AG08395 (cell line): ENCODE results near the gene GXYLT1.
A peak's percentile ranks its signal among the peaks of the same experiment; 100 is the strongest.
"Not testable (repeated sequence)": the region's sequence is repeated elsewhere in the genome, so short reads cannot be mapped to it uniquely, and the experiment has no call there.

Experiments used
- DNase-seq: peaks from one replicate; pipeline ENCODE4 v3.0.0; 2012; ENCODE audit warnings: mixed read lengths, low spot score

The GXYLT1 gene

DNA sequence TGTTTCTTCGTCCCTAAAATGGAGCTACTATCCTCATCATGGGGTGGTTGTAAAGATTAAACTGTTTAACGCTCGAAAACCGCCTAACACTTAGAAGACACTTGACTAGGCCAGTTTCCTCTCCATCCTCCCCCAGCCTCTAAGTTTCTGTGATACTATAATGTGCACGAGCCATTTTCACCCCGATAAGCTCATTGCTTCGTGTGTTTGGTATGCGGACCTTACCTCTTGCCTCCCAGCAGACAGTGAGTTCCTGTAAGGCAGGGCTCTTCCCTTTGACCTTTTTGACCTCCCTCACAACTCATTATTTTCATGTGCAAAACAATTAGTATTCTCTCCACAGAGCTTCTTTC is 499 bp upstream of the GXYLT1 start:
- DNase-seq, result no peak

DNA sequence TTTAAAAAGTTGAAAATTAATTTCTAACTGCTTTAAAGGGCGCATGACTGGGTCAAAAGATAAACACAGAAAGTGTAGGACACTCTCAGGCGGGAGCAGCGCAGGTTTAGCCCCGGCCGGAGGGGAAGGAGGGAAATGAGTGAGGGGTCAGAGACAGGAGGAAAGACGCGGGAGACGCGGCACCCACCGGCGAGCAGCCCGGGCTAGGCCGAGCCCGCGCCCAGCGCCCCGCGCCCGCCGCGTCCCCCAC is 591 bp downstream of the GXYLT1 start:
- no peak for DNase-seq

DNA sequence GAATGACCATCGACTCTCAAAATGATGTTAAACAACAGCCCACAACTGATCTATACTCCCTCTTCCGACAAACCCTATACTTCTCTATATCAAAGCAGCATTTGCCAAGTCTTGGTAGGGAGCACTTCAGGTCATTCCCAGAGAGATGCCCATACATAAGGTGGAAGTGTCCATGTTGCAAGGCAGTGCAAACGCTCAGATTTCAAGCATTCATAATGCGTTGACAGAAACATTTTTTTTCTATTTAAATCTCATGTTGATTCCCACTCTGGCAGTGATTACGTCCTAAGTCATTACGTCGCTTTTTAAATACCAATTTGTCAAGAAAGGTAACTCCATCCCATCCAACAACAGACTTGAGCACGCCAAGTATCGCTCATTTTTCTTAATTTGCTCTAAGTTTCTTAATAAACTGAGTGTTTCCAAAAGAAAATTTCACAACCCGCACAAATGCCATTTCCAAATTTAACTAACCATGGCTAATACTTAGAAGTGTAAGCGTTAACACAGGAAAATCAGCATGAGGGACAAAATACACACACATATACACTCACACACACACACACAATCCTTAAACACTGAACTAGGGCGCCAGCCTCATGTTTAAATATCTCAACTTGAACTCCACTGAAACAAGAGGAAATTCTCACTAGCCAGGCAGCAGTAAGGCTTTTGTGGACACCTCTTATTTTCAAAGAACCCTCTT is 1.1 kb downstream of the GXYLT1 start:
- no peak for DNase-seq

DNA sequence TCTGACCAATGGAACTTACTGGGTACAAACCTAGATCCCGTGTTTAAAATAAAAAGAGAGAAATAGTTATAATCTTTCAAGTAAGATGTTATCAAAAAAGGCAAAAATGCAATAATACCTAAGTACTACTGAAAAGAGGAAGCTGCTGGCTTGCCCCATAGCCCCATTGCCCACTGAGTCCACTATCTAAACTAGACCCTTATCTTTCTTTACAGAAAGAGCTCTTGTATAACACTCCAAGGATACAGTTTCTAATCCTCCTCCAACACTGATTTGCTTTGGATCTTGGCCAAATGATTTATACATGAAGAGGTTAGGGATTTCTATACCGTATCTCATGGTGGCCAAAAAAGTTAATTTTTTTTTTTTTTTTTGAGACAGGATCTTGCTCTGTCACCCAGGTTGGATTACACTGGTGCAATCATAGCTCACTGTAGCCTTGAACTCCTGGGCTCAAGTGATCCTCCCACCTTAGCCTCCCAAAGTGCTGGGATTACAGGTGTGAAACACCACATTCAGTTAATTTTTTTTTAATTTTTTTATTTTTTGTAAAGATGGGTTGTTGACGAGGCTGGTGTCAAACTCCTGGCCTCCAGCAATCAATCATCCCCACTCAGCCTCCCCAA is 2.6 kb downstream of the GXYLT1 start:
- no peak for DNase-seq

DNA sequence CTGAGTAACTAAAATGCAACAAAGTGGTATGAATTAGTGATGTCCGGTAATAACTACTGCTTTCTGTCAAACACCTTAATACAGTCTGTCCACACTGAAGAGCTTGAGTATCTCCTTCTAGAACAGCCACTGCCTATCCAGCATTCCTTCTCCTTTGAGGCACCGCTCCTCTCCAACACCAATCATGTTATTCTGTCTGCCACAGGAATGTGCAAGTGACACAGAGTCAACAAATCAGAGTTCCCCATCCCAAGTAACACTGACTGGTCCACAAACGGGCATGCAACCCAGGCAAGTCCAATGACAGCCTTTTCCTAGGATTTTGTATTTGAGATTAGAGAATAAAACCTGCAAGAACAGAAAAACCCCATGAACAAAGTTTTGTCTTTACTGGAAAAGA is 3.8 kb downstream of the GXYLT1 start:
- peak; percentile 64 for DNase-seq

DNA sequence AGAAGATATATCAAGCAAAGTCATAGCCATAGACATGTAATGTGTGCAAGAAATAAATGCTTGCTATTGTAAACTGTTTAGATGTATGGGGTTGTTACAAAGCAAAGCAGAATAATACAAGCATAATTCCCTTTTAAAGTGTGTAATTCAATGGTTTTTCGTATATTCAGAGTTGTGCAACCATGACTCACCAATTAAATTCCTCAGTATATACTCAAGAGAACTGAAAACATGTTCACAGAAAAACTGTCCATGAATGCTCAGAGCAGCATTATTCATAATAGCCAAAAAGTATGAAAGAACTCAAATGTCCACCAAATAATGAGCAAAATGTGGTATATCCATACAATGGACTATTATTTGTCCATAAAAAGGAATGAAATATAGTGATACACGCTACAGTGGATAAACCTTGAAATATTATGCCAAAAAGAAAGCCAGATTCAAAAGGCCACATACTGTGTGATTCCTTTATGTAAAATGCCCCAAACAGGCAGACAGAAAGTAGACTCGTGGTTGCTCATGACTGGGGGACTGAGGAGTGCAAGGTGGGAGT is 9.3 kb downstream of the GXYLT1 start:
- peak; percentile 22 for DNase-seq

DNA sequence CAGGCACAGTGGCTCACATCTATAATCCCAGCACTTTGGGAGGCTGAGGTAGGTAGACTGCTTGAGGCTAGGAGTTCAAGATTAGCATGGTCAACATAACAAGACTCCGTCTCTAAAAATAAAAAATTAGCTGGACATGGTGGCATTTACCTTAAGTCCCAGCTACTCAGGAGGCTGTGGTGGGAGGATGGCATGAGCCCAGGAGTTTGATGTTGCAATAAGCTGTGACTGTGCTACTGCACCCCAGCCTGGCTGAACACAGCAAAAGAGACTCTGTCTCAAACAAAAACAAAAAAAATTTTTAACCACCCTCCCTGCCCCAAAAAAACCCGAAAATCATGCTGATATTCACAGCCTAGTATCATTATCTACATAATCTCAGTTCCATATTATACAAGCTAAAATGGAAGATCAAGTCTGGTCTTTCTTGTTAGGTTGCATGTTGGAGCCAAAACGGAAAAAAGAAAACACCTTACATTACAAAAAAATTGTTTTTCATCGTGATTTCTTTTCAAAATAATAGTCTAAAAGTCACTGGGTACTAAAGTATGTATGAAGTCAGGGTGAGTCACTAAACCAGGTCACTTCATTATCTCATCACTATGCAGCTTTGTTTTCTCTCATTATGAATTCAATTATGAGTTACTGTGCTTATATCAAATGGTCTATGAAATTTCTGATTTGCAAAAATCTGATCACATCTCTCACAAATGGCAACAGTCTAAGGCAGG is 13.8 kb downstream of the GXYLT1 start:
- DNase-seq, result peak; percentile 47

DNA sequence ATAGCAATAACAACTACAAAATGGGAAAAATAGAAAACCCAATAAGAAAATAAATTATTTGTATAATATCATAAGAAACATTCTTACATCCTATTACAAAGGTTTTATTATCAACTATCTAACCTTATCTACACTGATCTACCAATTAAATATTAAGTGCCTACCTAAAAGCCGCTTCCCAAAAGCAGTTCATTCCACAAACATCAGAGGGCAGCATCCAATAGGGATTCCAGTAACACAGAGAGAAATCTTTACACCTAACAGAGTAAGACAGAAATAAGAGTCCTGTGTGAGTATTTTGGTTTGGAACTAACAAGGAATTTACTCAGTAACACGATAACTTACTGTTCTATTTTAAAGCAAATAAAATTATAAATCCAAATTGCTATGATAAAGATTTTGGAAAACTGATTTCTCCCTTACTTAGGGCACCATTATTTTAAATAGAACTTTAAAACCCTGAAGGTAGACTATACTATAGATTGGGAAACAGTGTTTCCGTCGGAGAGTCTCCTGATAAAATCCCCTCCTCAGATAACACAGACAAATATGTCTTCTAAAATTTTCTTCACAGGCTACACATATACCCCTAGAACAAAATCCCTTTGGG is 15.0 kb downstream of the GXYLT1 start:
- DNase-seq, result peak; percentile 68

DNA sequence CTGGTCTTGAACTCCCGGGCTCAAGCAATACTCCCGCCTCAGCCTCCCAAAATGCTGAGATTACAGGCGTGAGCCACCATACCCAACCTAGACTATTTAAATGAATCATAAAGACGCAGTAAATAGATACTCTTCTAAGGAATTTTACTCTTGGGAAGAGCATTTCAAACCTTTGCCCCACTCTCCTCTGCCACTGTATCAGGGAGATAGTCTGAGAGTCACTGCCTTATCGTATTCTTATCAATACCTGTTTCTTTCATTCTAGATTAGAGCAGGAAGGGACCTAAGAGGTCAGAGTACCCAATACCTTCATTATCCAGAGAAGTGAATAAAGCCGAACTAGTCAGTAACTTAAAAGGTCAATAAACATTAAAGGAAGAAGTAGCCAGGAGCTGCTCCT is 15.8 kb downstream of the GXYLT1 start:
- no peak for DNase-seq

DNA sequence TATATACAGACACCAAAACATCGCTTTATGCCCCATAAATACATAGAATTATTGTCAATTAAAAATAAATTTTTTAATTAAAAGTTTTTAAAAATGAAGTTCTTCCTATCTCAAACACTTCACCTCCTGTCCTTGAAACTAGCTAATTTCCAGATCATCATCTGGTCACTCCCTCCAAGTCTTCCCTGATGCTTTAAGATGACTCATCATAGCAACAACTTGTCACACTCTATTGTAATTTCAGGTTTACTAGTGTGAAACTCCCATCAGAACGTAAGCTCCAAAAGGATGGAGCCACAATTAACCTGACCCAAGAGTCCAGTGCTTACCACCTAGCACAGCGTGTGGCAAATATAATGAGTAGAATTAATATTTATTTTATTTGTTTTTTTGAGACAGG is 16.3 kb downstream of the GXYLT1 start:
- DNase-seq, result peak; percentile 36

DNA sequence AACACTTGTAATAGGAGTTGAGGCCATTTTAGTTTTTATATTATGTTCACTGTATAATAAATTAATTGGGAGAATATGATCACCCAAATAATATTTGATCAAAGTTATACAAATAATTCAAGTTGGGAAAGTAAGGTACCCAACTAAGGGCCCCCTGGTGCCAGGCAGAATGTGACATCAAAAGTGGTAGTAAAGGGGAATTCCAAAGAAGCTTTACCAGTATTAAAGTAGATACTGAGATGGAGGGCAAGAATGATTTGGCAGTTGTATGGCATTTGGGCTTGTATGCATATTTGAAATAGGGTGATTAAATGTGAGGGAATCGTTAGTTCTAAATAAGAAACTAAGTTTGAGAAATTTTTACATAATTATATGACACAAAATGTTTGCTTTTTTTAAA is 17.7 kb downstream of the GXYLT1 start:
- no peak for DNase-seq

DNA sequence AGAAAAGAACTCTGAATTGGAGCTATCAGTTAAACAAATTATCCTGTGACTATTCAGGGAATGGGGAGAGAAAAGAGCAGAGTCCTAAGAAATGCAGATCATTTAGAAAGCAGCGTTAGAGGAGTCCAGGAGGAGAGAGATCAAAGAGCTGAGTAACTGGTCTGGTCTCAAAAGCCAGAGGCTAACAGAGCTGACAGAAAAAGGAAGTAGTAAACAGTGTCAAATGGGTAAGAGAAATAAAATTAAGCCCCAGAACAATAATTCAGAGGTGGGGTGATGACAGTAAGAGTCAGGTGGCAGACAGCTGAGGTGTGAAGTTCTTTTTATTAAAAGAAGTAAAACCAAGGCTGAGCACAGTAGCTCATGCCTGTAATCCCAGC is 19.3 kb downstream of the GXYLT1 start:
- no peak for DNase-seq

DNA sequence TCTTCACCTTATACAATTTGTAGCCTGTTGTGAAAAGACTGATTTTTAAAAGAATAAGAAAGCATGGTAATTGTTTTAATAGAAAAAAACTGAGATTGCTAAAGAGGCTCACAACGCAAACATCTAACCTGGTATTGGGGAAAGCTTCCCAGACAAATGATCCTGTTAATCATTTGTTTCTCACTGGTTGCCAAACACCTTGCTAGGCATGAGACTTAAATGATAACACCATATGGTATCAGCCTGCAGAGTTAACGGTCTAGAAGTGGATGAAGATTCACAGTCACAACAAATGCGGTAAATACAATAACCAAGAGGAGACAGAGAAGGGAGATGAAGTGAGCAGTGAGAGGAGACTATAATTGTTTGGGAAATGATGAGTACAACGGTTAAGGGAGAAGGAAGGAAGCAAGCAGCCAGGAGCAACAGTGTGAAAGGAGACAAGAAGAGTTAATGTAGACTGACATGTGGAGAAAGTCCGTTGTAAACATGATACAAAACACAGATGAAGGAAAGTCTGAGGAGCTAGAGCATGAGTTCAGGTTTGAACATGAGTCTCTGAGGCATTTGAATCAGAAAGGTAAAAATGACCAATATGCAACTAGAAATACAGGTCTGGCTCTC is 19.8 kb downstream of the GXYLT1 start:
- DNase-seq, result no peak

DNA sequence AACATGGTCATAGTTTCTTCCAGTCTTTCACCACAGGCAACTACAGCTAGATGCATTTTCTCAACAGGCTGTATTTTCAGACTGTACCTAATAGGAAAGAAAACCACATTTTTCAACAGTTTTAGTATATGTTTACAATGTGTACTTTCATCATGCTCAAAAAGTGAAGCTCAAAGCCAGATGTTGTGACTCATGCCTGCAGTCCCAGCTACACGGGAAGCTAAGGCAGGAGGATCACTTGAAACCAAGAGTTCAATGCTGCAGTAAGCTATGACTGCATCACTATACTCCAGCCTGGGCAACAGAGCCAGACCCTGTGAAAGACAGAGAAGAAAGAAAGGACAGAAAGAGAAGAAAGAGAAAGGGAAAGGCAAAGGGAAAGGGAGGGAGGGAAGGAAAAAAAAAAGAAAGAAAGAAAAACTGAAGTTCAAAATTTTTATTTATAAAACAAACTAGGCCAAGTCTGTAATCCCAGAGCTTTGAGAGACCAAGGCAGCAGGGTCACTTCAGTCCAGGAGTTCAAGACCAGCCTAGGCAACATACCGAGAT is 25.5 kb downstream of the GXYLT1 start:
- peak; percentile 39 for DNase-seq

DNA sequence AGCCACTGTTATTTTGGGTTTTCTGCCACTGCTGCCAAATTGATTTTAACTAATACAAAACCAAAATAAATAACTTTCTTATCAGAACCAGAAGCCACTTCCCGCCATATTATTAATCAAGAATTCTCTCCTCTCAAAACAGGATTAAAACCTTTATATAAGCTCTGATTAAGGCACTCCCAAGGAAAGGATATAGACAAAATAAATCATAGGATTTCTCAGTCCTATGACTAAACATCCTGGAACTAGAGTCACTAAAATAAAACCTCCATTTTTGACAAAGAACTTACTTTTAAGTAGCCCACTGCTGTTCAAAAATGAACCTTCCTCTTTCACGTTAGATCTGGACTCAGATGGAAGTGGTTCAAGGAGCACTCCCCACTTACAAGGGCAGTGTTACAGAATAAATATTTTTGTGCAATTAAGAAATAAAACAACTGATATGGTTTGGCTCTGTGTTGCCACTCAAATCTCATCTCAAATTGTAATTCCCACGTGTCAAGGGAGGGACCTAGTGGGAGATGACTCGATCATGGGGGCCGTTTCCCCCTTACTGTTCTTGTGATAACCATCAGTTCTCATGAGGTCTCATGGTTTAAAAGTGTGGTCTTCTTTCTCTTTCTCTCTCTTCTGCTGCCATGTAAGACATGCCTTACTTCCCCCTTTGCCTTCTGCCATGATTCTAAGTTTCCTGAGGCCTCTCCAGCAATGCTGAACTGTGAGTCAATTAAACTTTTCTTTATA is 26.4 kb downstream of the GXYLT1 start:
- DNase-seq, result no peak

DNA sequence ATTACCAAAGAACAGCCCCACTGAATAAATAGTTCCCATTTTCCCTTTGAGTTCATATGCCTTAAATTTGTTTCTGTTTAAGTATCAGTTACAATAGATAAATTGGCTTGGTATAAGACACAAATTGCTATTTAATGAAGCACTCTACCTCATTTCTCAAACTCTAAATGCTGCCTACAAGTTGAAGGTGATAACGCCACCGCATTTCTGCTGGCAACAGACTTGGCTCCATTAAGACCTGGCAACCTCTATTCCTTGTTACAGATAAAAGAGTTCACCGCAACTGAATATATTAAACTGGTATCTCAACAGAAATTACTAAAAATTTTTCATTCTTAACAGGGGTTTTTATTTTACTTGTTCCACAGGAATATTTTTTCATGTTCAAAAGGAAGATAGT is 35.6 kb downstream of the GXYLT1 start:
- DNase-seq, result no peak

DNA sequence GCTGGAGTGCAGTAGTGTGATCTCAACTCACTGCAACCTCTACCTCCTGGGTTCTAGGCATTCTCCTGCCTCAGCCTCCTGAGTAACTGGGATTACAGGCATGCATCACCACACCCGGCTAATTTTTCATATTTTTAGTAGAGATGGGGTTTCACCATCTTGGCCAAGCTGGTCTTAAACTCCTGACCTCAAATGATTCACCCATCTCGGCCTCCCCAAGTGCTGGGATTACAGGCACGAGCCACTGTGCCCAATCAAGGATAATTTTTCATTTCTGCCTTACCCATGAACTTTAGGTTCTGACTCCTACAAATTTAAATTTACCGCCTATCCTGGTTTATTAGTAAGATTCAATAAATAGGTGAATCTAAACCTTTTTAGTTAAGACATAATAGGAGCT is 37.9 kb downstream of the GXYLT1 start:
- not testable (repeated sequence) for DNase-seq

DNA sequence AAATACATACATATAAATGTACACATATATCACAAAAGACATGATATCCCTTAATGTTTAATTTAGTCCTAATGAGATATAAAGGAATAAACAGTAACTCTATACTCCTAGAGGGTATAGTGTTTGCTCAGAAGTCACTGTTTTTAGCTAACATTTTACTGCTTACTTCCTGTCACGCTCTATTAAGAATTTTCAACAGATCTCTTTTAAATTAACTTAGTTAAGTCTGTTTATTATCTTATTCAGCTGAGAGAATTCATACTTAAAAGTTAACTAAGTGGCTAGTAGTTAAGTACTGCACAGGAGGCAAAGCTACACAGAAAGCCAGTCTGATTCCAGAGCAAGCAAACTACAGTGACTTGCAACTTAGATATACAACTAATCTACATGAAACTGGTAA is 39.9 kb downstream of the GXYLT1 start:
- no peak for DNase-seq

DNA sequence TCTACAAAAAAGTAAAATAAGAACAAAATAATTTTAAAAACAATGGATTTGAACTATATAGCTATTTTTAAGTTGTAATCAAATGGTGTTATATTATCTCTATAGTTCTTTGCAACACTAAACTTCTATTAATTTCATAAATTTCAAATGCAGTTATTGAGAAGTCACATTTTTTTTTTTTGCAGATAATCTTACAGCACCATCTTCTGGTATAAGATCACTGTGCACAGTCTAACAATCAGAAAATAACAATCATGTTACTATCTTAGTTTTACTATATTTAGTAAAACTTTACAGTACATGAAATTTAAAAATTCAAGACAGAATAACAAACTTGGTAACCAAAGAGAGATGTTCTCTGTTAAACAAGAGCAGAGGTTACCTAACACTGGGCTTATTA is 40.6 kb downstream of the GXYLT1 start:
- DNase-seq, result no peak

DNA sequence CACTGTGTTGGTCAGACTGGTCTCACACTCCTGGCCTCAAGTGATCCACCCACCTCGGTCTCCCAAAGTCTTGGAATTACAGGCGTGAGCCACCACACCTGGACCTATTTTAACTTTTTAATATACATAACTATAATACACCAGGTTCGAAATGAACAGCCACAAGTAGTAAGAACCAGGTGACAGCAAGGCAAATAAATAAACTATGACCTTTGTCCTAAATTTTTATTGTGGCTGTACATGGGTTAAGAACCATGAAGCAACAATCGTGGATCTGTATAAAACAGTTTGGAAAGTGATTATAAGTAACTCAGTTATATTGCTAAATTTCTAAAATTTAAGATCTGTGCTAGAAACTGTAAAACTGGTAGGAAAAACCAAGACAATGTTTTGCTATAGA is 41.5 kb downstream of the GXYLT1 start:
- no peak for DNase-seq

DNA sequence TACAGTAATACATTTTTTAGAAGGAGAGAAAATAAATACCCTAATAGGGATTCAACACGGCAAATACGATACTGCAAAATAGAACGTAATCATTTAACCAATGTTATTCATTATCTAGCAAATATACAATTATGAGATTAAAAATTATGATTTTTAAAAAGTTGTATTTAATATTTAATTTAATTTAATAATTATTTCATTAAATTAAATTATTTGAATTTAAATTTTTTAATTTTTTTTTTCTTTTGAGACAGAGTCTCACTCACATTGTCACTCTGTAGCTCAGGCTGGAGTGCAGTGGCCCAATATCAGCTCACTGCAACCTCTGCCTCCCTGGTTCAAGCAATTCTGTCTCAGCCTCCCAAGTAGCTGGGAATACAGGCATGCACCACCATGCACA is 42.0 kb downstream of the GXYLT1 start:
- DNase-seq, result no peak

DNA sequence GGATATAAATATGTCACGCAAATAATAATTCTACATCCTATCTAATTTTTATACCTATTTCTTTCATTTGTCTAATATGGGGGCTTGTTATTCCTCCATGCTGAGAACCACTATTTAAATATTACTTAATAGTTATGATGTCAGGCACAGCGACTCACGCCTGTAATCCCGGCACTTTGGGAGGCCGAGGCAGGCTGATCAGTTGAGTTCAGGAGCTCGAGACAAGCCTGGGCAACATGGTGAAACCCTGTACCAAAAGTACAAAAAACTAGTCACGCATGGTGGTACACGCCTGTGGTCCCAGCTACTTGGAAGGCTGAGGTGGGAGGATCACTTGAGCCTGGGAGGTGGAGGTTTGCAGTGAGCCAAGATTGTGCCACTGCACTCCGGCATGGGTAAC is 45.2 kb downstream of the GXYLT1 start:
- DNase-seq, result no peak
